Measurements from ENCODE around the gene TRPV3.

GRCh38 chr17:3596804-3597464 is 39.3 kb upstream of the TRPV3 start:
- no peak for TF ChIP-seq CTCF (IDR thresholded peaks at IDR 0.05; ENCODE audit: low read depth, low read length, poor library complexity, severe bottlenecking)
- TF ChIP-seq EZH2phosphoT487 (IDR thresholded peaks at IDR 0.05; ENCODE audit: borderline replicate concordance, low read length), result no peak
